Brain microvascular endothelial cell (primary cell): Measurements from ENCODE around the gene YJU2.
"Not testable (repeated sequence)": the region's sequence is repeated elsewhere in the genome, so short reads cannot be mapped to it uniquely, and the experiment has no call there.

ENCODE experiments used
- DNase-seq: peaks from one replicate; pipeline ENCODE4 v3.0.0-alpha.2; 2020
- H3K27ac ChIP-seq: fragments of 250-450 bp; sonication (Bioruptor Pico); 2 replicates; pipeline ENCODE4 v1.5.1; 2020; ENCODE audit warnings: mild to moderate bottlenecking, moderate library complexity
- H3K27me3 ChIP-seq: fragments of 250-450 bp; sonication (Bioruptor Pico); replicated peaks from 2 replicates; pipeline ENCODE4 v1.5.1; 2020; ENCODE audit warnings: mild to moderate bottlenecking
- H3K36me3 ChIP-seq: fragments of 250-450 bp; sonication (Bioruptor Pico); replicated peaks from 2 replicates; pipeline ENCODE4 v1.5.1; 2020; ENCODE audit warnings: mild to moderate bottlenecking
- H3K4me3 ChIP-seq: 2 replicates; pipeline ENCODE4 v1.5.1; 2011; ENCODE audit warnings: low read depth, mild to moderate bottlenecking, control low read depth, low read length, moderate library complexity
- in situ Hi-C: cut with HindIII; loops from 2 replicates; pipeline ENCODE4 v1.10.0; 2017; ENCODE audit warnings: low sequenced_read_pairs, low pct_ligation_motif_present
- TF ChIP-seq, protein P1 (sequence below): IDR thresholded peaks from 2 replicates; pipeline ENCODE4 v1.5.1; 2011; ENCODE audit warnings: low read depth, mild to moderate bottlenecking, moderate library complexity, low read length, control low read depth, inconsistent platforms; ENCODE audit errors: missing control alignments

The YJU2 gene

DNA sequence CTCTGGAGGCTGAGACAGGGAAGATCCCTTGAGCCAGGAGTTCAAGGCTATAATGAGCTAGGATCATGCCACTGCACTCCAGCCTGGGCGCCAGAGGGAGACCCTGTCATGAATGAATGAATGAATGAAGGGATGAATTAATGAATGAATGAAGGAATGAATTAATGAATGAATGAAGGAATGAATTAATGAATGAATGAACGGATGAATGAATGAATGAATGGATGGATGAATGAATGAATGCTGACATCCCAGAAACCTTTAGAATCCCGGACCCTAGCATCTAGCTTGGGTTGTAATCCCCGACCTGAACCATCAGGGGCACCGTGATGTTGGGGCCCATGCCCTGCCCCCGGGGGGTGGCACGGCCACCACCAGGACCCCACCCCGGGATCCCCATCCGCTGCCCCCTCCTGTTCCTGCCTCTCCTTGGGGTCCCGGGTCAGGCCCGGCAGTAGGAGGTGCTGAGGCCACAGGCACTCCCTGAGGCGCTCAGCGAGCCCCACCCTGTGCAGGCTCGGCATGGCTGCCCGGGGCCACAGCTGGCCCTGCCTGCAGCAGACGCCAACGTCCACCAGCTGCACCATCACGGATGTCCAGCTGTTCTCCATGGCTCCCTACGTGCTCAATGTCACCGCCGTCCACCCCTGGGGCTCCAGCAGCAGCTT, 14.1 kb upstream of the YJU2 start:
- Histone ChIP-seq H3K4me3 (no peak overlapping the region), H3K27ac (no peak overlapping the region), H3K27me3 (no peaks in the 10 kb centered on the region), H3K36me3 (no peaks in the 10 kb centered on the region)
- in situ Hi-C loops: no loop called here
- DNase-seq: no peak
- TF ChIP-seq, protein P1, sequence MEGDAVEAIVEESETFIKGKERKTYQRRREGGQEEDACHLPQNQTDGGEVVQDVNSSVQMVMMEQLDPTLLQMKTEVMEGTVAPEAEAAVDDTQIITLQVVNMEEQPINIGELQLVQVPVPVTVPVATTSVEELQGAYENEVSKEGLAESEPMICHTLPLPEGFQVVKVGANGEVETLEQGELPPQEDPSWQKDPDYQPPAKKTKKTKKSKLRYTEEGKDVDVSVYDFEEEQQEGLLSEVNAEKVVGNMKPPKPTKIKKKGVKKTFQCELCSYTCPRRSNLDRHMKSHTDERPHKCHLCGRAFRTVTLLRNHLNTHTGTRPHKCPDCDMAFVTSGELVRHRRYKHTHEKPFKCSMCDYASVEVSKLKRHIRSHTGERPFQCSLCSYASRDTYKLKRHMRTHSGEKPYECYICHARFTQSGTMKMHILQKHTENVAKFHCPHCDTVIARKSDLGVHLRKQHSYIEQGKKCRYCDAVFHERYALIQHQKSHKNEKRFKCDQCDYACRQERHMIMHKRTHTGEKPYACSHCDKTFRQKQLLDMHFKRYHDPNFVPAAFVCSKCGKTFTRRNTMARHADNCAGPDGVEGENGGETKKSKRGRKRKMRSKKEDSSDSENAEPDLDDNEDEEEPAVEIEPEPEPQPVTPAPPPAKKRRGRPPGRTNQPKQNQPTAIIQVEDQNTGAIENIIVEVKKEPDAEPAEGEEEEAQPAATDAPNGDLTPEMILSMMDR: no peak

GRCh38 chr19:4233282-4233853, 13.5 kb upstream of the YJU2 start:
- no peak overlapping the region for H3K4me3 ChIP-seq
- peak; percentile 32 for DNase-seq
- no peaks in the 10 kb centered on the region for H3K27me3 ChIP-seq
- H3K27ac ChIP-seq: no peak overlapping the region
- TF ChIP-seq, protein P1: peak; percentile 87
- in situ Hi-C loops: no loop called here
- no peaks in the 10 kb centered on the region for H3K36me3 ChIP-seq

DNA sequence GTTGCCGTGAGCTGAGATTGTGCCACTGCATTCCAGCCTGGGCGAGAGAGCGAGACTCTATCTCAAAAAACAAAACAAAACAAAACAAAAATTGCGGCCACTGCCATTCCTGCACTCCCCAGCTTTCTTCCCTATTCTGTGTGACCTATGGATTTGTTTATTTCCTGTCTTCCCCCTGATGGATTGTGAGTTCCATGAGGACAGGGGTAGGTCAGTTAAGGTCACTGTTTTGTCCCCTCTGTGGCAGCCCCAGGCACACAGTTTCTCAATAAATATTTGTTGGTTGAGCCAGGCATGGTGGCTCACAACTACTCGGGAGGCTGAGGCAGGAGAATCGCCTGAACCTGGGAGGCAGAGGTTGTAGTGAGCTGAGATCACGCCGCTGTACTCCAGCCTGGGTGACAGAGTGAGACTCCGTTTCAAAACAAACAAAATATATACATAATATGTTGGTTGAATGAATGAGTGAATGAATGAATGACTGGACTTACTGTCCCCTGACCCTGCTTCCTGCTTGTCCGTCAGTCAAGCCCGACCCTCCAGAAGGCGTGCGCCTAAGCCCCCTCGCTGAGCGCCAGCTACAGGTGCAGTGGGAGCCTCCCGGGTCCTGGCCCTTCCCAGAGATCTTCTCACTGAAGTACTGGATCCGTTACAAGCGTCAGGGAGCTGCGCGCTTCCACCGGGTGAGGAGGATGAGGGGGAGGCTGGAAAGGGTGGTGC, 12.6 kb upstream of the YJU2 start:
- Histone ChIP-seq H3K27me3 (no peaks in the 10 kb centered on the region), H3K4me3 (no peak overlapping the region), H3K36me3 (no peaks in the 10 kb centered on the region), H3K27ac (no peak overlapping the region)
- DNase-seq: no peak
- TF ChIP-seq, protein P1: no peak
- in situ Hi-C loops: no loop called here

DNA sequence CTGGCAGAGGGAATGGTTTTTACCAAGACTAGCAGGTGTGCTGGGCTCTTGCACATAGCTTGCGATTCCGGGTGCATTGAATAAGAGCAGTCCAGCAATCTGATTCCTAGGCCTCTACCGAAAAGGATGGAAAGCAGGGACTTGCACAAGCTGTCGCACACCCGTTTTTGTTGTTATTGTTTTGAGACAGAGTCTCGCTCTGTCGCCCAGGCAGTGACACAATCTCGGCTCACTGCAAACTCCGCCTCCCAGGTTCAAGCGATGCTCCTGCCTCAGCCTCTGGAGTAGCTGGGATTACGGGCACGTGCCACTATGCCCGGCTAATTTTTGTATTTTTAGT, 12.0 kb upstream of the YJU2 start:
- H3K36me3 ChIP-seq: no peaks in the 10 kb centered on the region
- in situ Hi-C loops: no loop called here
- H3K27ac ChIP-seq: no peak overlapping the region
- TF ChIP-seq, protein P1: no peak
- DNase-seq: no peak
- H3K4me3 ChIP-seq: no peak overlapping the region
- no peaks in the 10 kb centered on the region for H3K27me3 ChIP-seq

DNA sequence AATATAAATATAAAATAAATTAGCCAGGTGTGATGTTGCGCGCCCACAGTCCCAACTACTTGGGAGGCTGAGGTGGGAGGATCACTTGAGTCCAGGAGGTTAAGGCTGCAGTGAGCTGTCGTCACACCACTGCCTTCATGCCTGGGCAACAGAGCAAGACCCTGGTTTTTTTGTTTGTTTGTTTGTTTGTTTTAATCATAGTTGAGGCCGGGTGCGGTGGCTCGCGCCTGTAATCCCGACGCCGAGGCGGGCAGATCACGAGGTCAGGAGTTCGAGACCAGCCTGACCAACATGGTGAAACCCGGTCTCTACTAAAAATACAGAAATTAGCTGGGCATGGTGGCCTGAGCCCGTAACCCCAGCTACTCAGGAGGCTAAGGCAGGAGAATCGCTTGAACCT, 9.4 kb upstream of the YJU2 start:
- H3K36me3 ChIP-seq, H3K4me3 ChIP-seq, in situ Hi-C loops, H3K27ac ChIP-seq, H3K27me3 ChIP-seq, DNase-seq: not testable (repeated sequence)

GRCh38 chr19:4238831-4239230, 8.0 kb upstream of the YJU2 start:
- no peak for DNase-seq
- TF ChIP-seq, protein P1: no peak
- H3K36me3 ChIP-seq: no peaks in the 10 kb centered on the region
- no peaks in the 10 kb centered on the region for H3K27me3 ChIP-seq
- H3K4me3 ChIP-seq: no peak overlapping the region
- in situ Hi-C loops: no loop called here
- H3K27ac ChIP-seq: no peak overlapping the region
